GM12878 (cell line): ENCODE measurements around the gene CFAP53. TPM values are rescaled to one million over a fixed set of nuclear protein-coding genes. Genes with fewer than 3 reads are reported as not detected.

Experiments used
- BACH1 ChIP-seq: fragments of 450-650 bp; IDR thresholded peaks from 2 replicates; pipeline ENCODE4 v1.6.1; 2017; ENCODE audit warnings: mild to moderate bottlenecking, borderline replicate concordance
- CREB1 ChIP-seq: IDR thresholded peaks from 2 replicates; pipeline ENCODE4 v1.6.1; 2012; ENCODE audit warnings: low read depth, mild to moderate bottlenecking, inconsistent platforms
- EED ChIP-seq: sonication (generic); IDR thresholded peaks from 2 replicates; pipeline ENCODE4 v1.6.1; 2016; ENCODE audit warnings: antibody characterized with exemption, low read depth
- GATAD2B ChIP-seq: fragments of 450-650 bp; conservative IDR thresholded peaks from 2 replicates; pipeline ENCODE4 v1.6.1; 2017; ENCODE audit warnings: low read depth, mild to moderate bottlenecking, moderate library complexity
- HDGF ChIP-seq: fragments of 450-650 bp; IDR thresholded peaks from 2 replicates; pipeline ENCODE4 v1.6.1; 2016; ENCODE audit warnings: antibody characterized with exemption
- IRF4 ChIP-seq: IDR thresholded peaks from 2 replicates; pipeline ENCODE4 v1.6.1; 2011; ENCODE audit warnings: low read depth, low read length
- KDM1A ChIP-seq: fragments of 200-600 bp; sonication (generic); IDR thresholded peaks from 2 replicates; pipeline ENCODE4 v1.6.1; 2016; ENCODE audit warnings: borderline replicate concordance
- LARP7 ChIP-seq: fragments of 450-650 bp; IDR thresholded peaks from 2 replicates; pipeline ENCODE4 v1.6.1; 2017; ENCODE audit warnings: mild to moderate bottlenecking
- MEF2A ChIP-seq: IDR thresholded peaks from 2 replicates; pipeline ENCODE4 v1.6.1; 2011; ENCODE audit warnings: low read depth, mild to moderate bottlenecking, low read length, moderate library complexity; ENCODE audit not compliant: insufficient read depth
- POLR2A ChIP-seq: IDR thresholded peaks from 2 replicates; pipeline ENCODE4 v1.6.1; 2011; ENCODE audit warnings: low read depth, mild to moderate bottlenecking, low read length
- POLR2AphosphoS2 ChIP-seq: IDR thresholded peaks from 2 replicates; pipeline ENCODE4 v1.6.1; 2011; ENCODE audit warnings: low read depth, mild to moderate bottlenecking, low read length, improper control_type of control experiment, moderate library complexity
- RB1 ChIP-seq: fragments of 450-650 bp; formaldehyde crosslinking; IDR thresholded peaks from 2 replicates; pipeline ENCODE4 v1.6.1; 2017; ENCODE audit warnings: mild to moderate bottlenecking, borderline replicate concordance
- RFX5 ChIP-seq: IDR thresholded peaks from 2 replicates; pipeline ENCODE4 v1.6.1; 2011; ENCODE audit warnings: low read depth, low read length, improper control_type of control experiment
- RUNX3 ChIP-seq: IDR thresholded peaks from 2 replicates; pipeline ENCODE4 v1.6.1; 2012; ENCODE audit warnings: low read length, inconsistent platforms
- SMC3 ChIP-seq: IDR thresholded peaks from 2 replicates; pipeline ENCODE4 v1.6.1; 2011; ENCODE audit warnings: low read length, improper control_type of control experiment, borderline replicate concordance
- TCF3 ChIP-seq: IDR thresholded peaks from 2 replicates; pipeline ENCODE4 v1.6.1; 2012; ENCODE audit warnings: low read depth, mild to moderate bottlenecking, low read length, borderline replicate concordance; ENCODE audit not compliant: insufficient read depth
- polyA plus RNA-seq, 11 experiments: library from polyadenylated mRNA; depleted of rRNA in 4 of 11; unstranded in 6 of 11; stranded (reverse) in 5 of 11; fragments of >200 nt; fragmentation: Nextera tagmentation in 4 of 11; fragmentation: Illumina TruSeq in 1 of 11; extraction: Ambion mirVana in 4 of 11; extraction: Trizol in 1 of 11; gene quantifications; 1 replicate in 1 of 11; 2 replicates in 10 of 11; pipeline versions ENCODE4 v1.2.1 to v1.2.3, GENCODE V29; 2011 to 2016; ENCODE audit warnings: inconsistent platforms in 2 of 11, missing spikeins in 2 of 11, low read depth in 1 of 11
- total RNA-seq, 4 experiments: library from RNA; depleted of rRNA in 3 of 4; stranded (reverse); fragments of >200 nt in 3 of 4; fragmentation: Illumina TruSeq in 1 of 4; extraction: Trizol in 1 of 4; gene quantifications; 2 replicates each; pipeline versions ENCODE4 v1.2.1 to v1.2.3, GENCODE V29; 2013 to 2021
- TF ChIP-seq, protein P1 (sequence below): IDR thresholded peaks from 2 replicates; pipeline ENCODE4 v1.6.1; 2012; ENCODE audit warnings: low read depth, low read length, improper control_type of control experiment
- TF ChIP-seq, protein P2 (sequence below): IDR thresholded peaks from 2 replicates; pipeline ENCODE4 v1.6.1; 2011; ENCODE audit warnings: mild to moderate bottlenecking, low read depth, low read length, moderate library complexity; ENCODE audit not compliant: insufficient replicate concordance
- TF ChIP-seq, protein P3 (sequence below): fragments of 450-650 bp; IDR thresholded peaks from 2 replicates; pipeline ENCODE4 v1.6.1; 2018; ENCODE audit warnings: mild to moderate bottlenecking, low read depth, moderate library complexity; ENCODE audit not compliant: partially characterized antibody
- TF ChIP-seq, protein P4 (sequence below): IDR thresholded peaks from 2 replicates; pipeline ENCODE4 v1.6.1; 2012; ENCODE audit warnings: low read depth, low read length, improper control_type of control experiment
- TF ChIP-seq, protein P5 (sequence below): fragments of 450-650 bp; IDR thresholded peaks from 2 replicates; pipeline ENCODE4 v1.6.1; 2016; ENCODE audit warnings: mild to moderate bottlenecking, moderate library complexity, borderline replicate concordance

CFAP53 gene
- total and polyA plus RNA-seq, 10 of the 15 experiments (the other 5 are each of a cell fraction or from before 2014, with no cell fraction given): 0.05 to 0.31 (median 0.12) TPM; not detected in 1

DNA sequence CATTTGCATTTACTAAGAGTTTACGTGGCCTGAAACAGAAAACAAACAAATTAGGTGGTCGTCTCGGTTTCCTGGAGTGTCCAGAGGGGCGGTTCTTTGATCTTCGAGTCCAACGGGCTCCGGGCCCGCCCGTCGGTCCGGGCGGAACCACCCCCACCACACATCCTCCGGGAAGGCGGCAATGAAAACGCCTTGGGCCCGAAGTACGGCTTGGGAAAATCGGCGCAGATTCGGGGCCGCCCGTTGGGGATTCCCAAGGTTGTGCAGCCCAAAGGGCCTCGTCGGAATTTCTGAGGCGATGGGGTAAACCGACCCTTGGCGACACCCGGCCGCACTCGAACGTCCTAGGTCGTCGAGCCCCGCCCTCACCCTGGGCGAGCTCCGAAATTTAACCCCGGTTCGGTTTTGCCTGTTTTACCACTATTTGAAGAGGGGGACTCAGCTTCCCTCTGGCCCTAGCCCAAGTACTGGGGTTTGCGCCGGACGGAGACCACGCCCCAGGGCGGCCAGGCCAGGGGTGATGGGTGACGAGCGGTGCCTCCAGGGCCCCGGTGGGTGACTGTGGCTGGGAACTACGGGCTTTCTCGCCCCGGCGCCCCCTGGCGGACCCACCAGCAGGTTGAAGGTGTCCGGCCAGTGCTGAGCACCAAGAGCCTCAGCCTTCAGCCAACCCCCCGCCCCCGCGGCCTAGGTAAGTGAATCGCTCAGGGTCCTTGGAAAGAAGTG is 1.9 kb upstream of the CFAP53 start (continued):
- TF ChIP-seq GATAD2B (peak; percentile 86), TCF3 (no peak), KDM1A (no peak), BACH1 (peak; percentile 53; the same call in 1 of the 2 replicates), HDGF (peak; percentile 89), EED (peak; percentile 45; the same call in 1 of the 2 replicates), CREB1 (0 out of 2 replicates have a peak, but pooled peaks have one; percentile 58), POLR2AphosphoS2 (no peak), LARP7 (peak; percentile 69; the same call in 1 of the 2 replicates), MEF2A (0 out of 2 replicates have a peak, but pooled peaks have one; percentile 4), RUNX3 (peak; percentile 38; the same call in 1 of the 2 replicates), POLR2A (peak; percentile 75), RFX5 (no peak), IRF4 (peak; percentile 48; the same call in 1 of the 2 replicates), RB1 (peak; percentile 69; the same call in 1 of the 2 replicates), SMC3 (peak; percentile 71)
- TF ChIP-seq, protein P1, sequence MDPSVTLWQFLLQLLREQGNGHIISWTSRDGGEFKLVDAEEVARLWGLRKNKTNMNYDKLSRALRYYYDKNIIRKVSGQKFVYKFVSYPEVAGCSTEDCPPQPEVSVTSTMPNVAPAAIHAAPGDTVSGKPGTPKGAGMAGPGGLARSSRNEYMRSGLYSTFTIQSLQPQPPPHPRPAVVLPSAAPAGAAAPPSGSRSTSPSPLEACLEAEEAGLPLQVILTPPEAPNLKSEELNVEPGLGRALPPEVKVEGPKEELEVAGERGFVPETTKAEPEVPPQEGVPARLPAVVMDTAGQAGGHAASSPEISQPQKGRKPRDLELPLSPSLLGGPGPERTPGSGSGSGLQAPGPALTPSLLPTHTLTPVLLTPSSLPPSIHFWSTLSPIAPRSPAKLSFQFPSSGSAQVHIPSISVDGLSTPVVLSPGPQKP: no peak
- TF ChIP-seq, protein P2, sequence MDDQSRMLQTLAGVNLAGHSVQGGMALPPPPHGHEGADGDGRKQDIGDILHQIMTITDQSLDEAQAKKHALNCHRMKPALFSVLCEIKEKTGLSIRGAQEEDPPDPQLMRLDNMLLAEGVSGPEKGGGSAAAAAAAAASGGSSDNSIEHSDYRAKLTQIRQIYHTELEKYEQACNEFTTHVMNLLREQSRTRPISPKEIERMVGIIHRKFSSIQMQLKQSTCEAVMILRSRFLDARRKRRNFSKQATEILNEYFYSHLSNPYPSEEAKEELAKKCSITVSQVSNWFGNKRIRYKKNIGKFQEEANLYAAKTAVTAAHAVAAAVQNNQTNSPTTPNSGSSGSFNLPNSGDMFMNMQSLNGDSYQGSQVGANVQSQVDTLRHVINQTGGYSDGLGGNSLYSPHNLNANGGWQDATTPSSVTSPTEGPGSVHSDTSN: no peak
- TF ChIP-seq, protein P3, sequence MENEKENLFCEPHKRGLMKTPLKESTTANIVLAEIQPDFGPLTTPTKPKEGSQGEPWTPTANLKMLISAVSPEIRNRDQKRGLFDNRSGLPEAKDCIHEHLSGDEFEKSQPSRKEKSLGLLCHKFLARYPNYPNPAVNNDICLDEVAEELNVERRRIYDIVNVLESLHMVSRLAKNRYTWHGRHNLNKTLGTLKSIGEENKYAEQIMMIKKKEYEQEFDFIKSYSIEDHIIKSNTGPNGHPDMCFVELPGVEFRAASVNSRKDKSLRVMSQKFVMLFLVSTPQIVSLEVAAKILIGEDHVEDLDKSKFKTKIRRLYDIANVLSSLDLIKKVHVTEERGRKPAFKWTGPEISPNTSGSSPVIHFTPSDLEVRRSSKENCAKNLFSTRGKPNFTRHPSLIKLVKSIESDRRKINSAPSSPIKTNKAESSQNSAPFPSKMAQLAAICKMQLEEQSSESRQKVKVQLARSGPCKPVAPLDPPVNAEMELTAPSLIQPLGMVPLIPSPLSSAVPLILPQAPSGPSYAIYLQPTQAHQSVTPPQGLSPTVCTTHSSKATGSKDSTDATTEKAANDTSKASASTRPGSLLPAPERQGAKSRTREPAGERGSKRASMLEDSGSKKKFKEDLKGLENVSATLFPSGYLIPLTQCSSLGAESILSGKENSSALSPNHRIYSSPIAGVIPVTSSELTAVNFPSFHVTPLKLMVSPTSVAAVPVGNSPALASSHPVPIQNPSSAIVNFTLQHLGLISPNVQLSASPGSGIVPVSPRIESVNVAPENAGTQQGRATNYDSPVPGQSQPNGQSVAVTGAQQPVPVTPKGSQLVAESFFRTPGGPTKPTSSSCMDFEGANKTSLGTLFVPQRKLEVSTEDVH: no peak
- TF ChIP-seq, protein P4, sequence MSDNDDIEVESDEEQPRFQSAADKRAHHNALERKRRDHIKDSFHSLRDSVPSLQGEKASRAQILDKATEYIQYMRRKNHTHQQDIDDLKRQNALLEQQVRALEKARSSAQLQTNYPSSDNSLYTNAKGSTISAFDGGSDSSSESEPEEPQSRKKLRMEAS: peak; percentile 38; the same call in 1 of the 2 replicates
- TF ChIP-seq, protein P5, sequence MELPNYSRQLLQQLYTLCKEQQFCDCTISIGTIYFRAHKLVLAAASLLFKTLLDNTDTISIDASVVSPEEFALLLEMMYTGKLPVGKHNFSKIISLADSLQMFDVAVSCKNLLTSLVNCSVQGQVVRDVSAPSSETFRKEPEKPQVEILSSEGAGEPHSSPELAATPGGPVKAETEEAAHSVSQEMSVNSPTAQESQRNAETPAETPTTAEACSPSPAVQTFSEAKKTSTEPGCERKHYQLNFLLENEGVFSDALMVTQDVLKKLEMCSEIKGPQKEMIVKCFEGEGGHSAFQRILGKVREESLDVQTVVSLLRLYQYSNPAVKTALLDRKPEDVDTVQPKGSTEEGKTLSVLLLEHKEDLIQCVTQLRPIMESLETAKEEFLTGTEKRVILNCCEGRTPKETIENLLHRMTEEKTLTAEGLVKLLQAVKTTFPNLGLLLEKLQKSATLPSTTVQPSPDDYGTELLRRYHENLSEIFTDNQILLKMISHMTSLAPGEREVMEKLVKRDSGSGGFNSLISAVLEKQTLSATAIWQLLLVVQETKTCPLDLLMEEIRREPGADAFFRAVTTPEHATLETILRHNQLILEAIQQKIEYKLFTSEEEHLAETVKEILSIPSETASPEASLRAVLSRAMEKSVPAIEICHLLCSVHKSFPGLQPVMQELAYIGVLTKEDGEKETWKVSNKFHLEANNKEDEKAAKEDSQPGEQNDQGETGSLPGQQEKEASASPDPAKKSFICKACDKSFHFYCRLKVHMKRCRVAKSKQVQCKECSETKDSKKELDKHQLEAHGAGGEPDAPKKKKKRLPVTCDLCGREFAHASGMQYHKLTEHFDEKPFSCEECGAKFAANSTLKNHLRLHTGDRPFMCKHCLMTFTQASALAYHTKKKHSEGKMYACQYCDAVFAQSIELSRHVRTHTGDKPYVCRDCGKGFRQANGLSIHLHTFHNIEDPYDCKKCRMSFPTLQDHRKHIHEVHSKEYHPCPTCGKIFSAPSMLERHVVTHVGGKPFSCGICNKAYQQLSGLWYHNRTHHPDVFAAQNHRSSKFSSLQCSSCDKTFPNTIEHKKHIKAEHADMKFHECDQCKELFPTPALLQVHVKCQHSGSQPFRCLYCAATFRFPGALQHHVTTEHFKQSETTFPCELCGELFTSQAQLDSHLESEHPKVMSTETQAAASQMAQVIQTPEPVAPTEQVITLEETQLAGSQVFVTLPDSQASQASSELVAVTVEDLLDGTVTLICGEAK: no peak
